HepG2 (cell line): Measurements from ENCODE around the gene DLG2. TPM values are rescaled to one million over a fixed set of nuclear protein-coding genes. Genes with fewer than 3 reads are reported as not detected.

Source experiments
- ATAC-seq: fragments of 200-7000 bp; cut with Tn5 transposase; 3 replicates; pipeline ENCODE4 v1.9.1; 2020; ENCODE audit warnings: mild to moderate bottlenecking, moderate library complexity
- BruUV-seq: library from RNA; stranded (reverse); fragments of 400-500 nt; replicated peaks from 2 replicates; lab custom pipeline; 2021; lab: Mats Ljungman, UMichigan
- CTCF ChIA-PET: fragments of 300-600 bp; formaldehyde crosslinking; extraction: SDS; loops from one replicate; lab custom pipeline; 2021; ENCODE audit warnings: low total read pairs, inconsistent platforms, low intra/inter-chr PET ratio; lab: Yijun Ruan, JAX
- POLR2A ChIA-PET: fragments of 350-600 bp; sonication (Branson Sonifier 250); formaldehyde crosslinking; loops from one replicate; lab custom pipeline; 2020; ENCODE audit warnings: antibody characterized with exemption, inconsistent platforms; lab: Yijun Ruan, JAX
- DNase-seq: peaks from one replicate; pipeline ENCODE4 v3.0.0-alpha.2; 2015; ENCODE audit warnings: low spot score
- FAIRE-seq: peaks from 3 replicates; lab custom pipeline; 2011; peaks lifted over from hg19 to GRCh38; lab: Jason Lieb, UNC
- H2AFZ ChIP-seq: one replicate; pipeline ENCODE4 v1.6.1; 2011; ENCODE audit warnings: low read length, inconsistent platforms
- H3K27ac ChIP-seq: fragments of 300-600 bp; 3 replicates; pipeline ENCODE4 v1.8.0; 2011; ENCODE audit warnings: mixed run types, mild to moderate bottlenecking, mixed read lengths, low read length, inconsistent platforms; ENCODE audit not compliant: insufficient read depth; ENCODE audit errors: extremely low read length
- H3K27me3 ChIP-seq, 2 experiments: fragments of 200-600 bp in 1 of 2; 2 replicates in 1 of 2; 3 replicates in 1 of 2; pipeline versions ENCODE4 v1.6.0 to v1.8.0; 2011; ENCODE audit warnings: low read length in 2 of 2, mild to moderate bottlenecking in 2 of 2, moderate library complexity in 2 of 2, inconsistent platforms in 1 of 2; ENCODE audit not compliant: insufficient read depth in 2 of 2, control insufficient read depth in 1 of 2
- H3K36me3 ChIP-seq, 2 experiments: fragments of 200-600 bp in 1 of 2; replicated peaks in 1 of 2; 2 replicates in 1 of 2; 3 replicates in 1 of 2; pipeline versions ENCODE4 v1.5.1 to v1.8.0; 2011; ENCODE audit warnings: low read length in 2 of 2, inconsistent platforms in 1 of 2; ENCODE audit not compliant: insufficient read depth in 2 of 2, control insufficient read depth in 1 of 2
- H3K4me1 ChIP-seq: 2 replicates; pipeline ENCODE4 v1.5.1; 2012; ENCODE audit warnings: low read length, inconsistent platforms; ENCODE audit not compliant: insufficient read depth
- H3K4me2 ChIP-seq: 2 replicates; pipeline ENCODE4 v1.6.0; 2011; ENCODE audit warnings: low read depth, low read length, inconsistent platforms
- H3K4me3 ChIP-seq, 3 experiments: fragments of 200-600 bp in 1 of 3; sonication (generic), shearing (Covaris generic) in 1 of 3; replicated peaks in 1 of 3; 2 replicates each; pipeline ENCODE4 v1.5.1; 2011 to 2016; ENCODE audit warnings: low read length in 3 of 3, inconsistent platforms in 2 of 3, low read depth in 2 of 3, mild to moderate bottlenecking in 2 of 3, control low read depth in 1 of 3, mixed read lengths in 1 of 3; ENCODE audit not compliant: insufficient read depth in 1 of 3
- H3K79me2 ChIP-seq: one replicate; pipeline ENCODE4 v1.6.1; 2011; ENCODE audit warnings: low read length, inconsistent platforms; ENCODE audit not compliant: insufficient read depth
- H3K9ac ChIP-seq: 2 replicates; pipeline ENCODE4 v1.6.0; 2011; ENCODE audit warnings: mild to moderate bottlenecking, low read depth, low read length, inconsistent platforms; ENCODE audit not compliant: insufficient read depth
- H3K9me3 ChIP-seq: 2 replicates; pipeline ENCODE4 v1.5.1; 2012; ENCODE audit warnings: mild to moderate bottlenecking, low read length
- H4K20me1 ChIP-seq: 2 replicates; pipeline ENCODE4 v1.6.0; 2011; ENCODE audit warnings: inconsistent platforms, mild to moderate bottlenecking, low read length, moderate library complexity; ENCODE audit not compliant: insufficient read depth
- BHLHE40 ChIP-seq: IDR thresholded peaks from 2 replicates; pipeline ENCODE4 v1.6.1; 2011; ENCODE audit warnings: low read length, improper control_type of control experiment
- ETV5 ChIP-seq: IDR thresholded peaks from 2 replicates; pipeline ENCODE4 v1.6.1; 2018; ENCODE audit warnings: missing biosample characterization, missing genetic modification reagents, inconsistent platforms, borderline replicate concordance
- GTF2F1 ChIP-seq: fragments of 150-350 bp; IDR thresholded peaks from 2 replicates; pipeline ENCODE4 v1.6.1; 2014; ENCODE audit warnings: low read length
- KDM3A ChIP-seq: IDR thresholded peaks from 2 replicates; pipeline ENCODE4 v1.6.1; 2018; ENCODE audit warnings: low read depth, missing compliant biosample characterization
- KLF9 ChIP-seq: IDR thresholded peaks from 2 replicates; pipeline ENCODE4 v1.6.1; 2016; ENCODE audit warnings: low read depth
- SMAD3 ChIP-seq: sonication (generic); formaldehyde crosslinking; IDR thresholded peaks from 2 replicates; pipeline ENCODE4 v1.4.0; 2020; ENCODE audit warnings: missing genetic modification reagents
- ZFP36 ChIP-seq: fragments of 150-350 bp; IDR thresholded peaks from 2 replicates; pipeline ENCODE4 v1.6.1; 2018; ENCODE audit warnings: borderline replicate concordance, low read length, low read depth; ENCODE audit not compliant: partially characterized antibody
- ZFP62 ChIP-seq: sonication (generic); formaldehyde crosslinking; IDR thresholded peaks from 2 replicates; pipeline ENCODE4 v1.4.0; 2020; ENCODE audit warnings: missing genetic modification reagents
- ZNF230 ChIP-seq: sonication (generic); formaldehyde crosslinking; IDR thresholded peaks from 2 replicates; pipeline ENCODE4 v1.4.0; 2020; ENCODE audit warnings: mild to moderate bottlenecking, missing genetic modification reagents
- ZNF572 ChIP-seq: sonication (generic); formaldehyde crosslinking; IDR thresholded peaks from 2 replicates; pipeline ENCODE4 v1.5.1; 2020; ENCODE audit warnings: mild to moderate bottlenecking, missing genetic modification reagents
- ZNF672 ChIP-seq: sonication (generic); formaldehyde crosslinking; IDR thresholded peaks from 2 replicates; pipeline ENCODE4 v1.8.1; 2022; ENCODE audit warnings: missing genetic modification reagents
- ZSCAN25 ChIP-seq: sonication (generic); formaldehyde crosslinking; IDR thresholded peaks from 2 replicates; pipeline ENCODE4 v1.8.0; 2022; ENCODE audit warnings: mild to moderate bottlenecking, missing genetic modification reagents
- in situ Hi-C: cut with HindIII; loops from 2 replicates; pipeline ENCODE4 v1.10.0; 2017; ENCODE audit warnings: low pct_unique_long_range_greater_than_20kb; ENCODE audit not compliant: extremely low pct_ligation_motif_present
- intact Hi-C: fragments of 100-400 bp; cut with micrococcal nuclease; formaldehyde crosslinking; loops from one replicate; pipeline ENCODE4 v1.10.0; 2022; ENCODE audit not compliant: unreplicated experiment
- polyA plus RNA-seq, 8 experiments: library from polyadenylated mRNA; depleted of rRNA in 3 of 8; stranded (reverse) in 7 of 8; unstranded in 1 of 8; fragments of >200 nt; fragmentation: Illumina TruSeq in 4 of 8; extraction: Trizol in 4 of 8; gene quantifications; 2 replicates each; pipeline versions ENCODE4 v1.2.1 to v1.2.3, GENCODE V29; 2011 to 2016; ENCODE audit warnings: low read depth in 4 of 8, missing spikeins in 1 of 8, mixed read lengths in 1 of 8; ENCODE audit not compliant: insufficient read depth in 1 of 8
- total RNA-seq, 5 experiments: library from RNA; depleted of rRNA; stranded (reverse); fragments of >200 nt; fragmentation: Illumina TruSeq; extraction: Trizol; gene quantifications; 2 replicates each; pipeline ENCODE4 v1.2.3, GENCODE V29; 2016; ENCODE audit warnings: low read depth in 1 of 5
- TF ChIP-seq, protein P1 (sequence below): sonication (generic); formaldehyde crosslinking; conservative IDR thresholded peaks from 2 replicates; pipeline ENCODE4 v1.8.0; 2022; ENCODE audit warnings: missing genetic modification reagents
- TF ChIP-seq, protein P2 (sequence below), 2 experiments: IDR thresholded peaks; 2 replicates each; pipeline ENCODE4 v1.6.1; 2011 to 2012; ENCODE audit warnings: low read length in 2 of 2, borderline replicate concordance in 1 of 2, low read depth in 1 of 2, mild to moderate bottlenecking in 1 of 2, moderate library complexity in 1 of 2
- TF ChIP-seq, protein P3 (sequence below): sonication (generic); formaldehyde crosslinking; IDR thresholded peaks from 2 replicates; pipeline ENCODE4 v1.5.1; 2020; ENCODE audit warnings: missing genetic modification reagents, mild to moderate bottlenecking, borderline replicate concordance
- TF ChIP-seq, protein P4 (sequence below): sonication (generic); formaldehyde crosslinking; IDR thresholded peaks from 2 replicates; pipeline ENCODE4 v1.5.1; 2020; ENCODE audit warnings: mild to moderate bottlenecking, missing genetic modification reagents, borderline replicate concordance
- TF ChIP-seq, protein P5 (sequence below): sonication (generic); formaldehyde crosslinking; IDR thresholded peaks from 2 replicates; pipeline ENCODE4 v1.4.0; 2020; ENCODE audit warnings: mild to moderate bottlenecking, missing genetic modification reagents

DLG2 gene
- total and polyA plus RNA-seq, 2 of the 13 experiments (the other 11 are each of a cell fraction or from before 2014, with no cell fraction given) = 0.46 to 1.0 TPM

DNA sequence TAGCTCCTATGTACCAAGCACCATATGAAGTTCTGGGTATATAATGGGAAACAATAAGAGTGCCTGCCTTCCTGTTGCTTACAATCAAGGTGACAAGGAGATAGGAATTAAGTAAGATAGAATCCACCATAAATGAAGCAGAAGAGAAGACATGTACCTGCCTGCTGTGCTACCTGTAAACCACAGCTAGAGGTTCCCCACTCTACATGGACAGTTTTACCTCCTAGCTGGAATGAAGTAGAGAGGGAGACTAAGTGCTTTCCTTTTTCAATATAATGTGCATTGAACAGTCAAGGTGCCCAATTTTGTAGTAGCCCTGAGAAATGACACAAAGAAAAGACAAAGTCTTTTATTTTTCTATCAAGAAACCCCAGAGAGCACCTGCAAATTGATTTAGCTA, 984.6 kb downstream of the DLG2 start:
- Histone ChIP-seq H3K79me2 (no peaks in the 10 kb centered on the region), H2AFZ (no peak overlapping the region), H3K4me3 (no peak overlapping the region), H3K9ac (no peak overlapping the region), H3K9me3 (no peaks in the 10 kb centered on the region), H3K4me2 (no peak overlapping the region), H3K27me3 (no peaks in the 10 kb centered on the region), H4K20me1 (no peaks in the 10 kb centered on the region), H3K36me3 (no peaks in the 10 kb centered on the region), H3K27ac (no peak overlapping the region), H3K4me1 (no peaks in the 10 kb centered on the region; the same call in 1 of the 2 replicates)
- POLR2A ChIA-PET = no interaction called here
- in situ Hi-C loops = no loop called here
- CTCF ChIA-PET = no interaction called here
- no peak for DNase-seq
- no peak for FAIRE-seq
- no peak for ATAC-seq
- intact Hi-C loops = no loop called here
- BruUV-seq = no TSS peak
- TF ChIP-seq ETV5 (no peak), ZSCAN25 (CRISPR knock-in tag) (no peak), KLF9 (no peak), ZNF672 (CRISPR knock-in tag) (no peak), KDM3A (no peak), SMAD3 (CRISPR knock-in tag) (no peak), ZFP62 (CRISPR knock-in tag) (no peak), ZFP36 (no peak), ZNF230 (CRISPR knock-in tag) (no peak), GTF2F1 (no peak), ZNF572 (CRISPR knock-in tag) (no peak), BHLHE40 (no peak)
- TF ChIP-seq, protein P1, sequence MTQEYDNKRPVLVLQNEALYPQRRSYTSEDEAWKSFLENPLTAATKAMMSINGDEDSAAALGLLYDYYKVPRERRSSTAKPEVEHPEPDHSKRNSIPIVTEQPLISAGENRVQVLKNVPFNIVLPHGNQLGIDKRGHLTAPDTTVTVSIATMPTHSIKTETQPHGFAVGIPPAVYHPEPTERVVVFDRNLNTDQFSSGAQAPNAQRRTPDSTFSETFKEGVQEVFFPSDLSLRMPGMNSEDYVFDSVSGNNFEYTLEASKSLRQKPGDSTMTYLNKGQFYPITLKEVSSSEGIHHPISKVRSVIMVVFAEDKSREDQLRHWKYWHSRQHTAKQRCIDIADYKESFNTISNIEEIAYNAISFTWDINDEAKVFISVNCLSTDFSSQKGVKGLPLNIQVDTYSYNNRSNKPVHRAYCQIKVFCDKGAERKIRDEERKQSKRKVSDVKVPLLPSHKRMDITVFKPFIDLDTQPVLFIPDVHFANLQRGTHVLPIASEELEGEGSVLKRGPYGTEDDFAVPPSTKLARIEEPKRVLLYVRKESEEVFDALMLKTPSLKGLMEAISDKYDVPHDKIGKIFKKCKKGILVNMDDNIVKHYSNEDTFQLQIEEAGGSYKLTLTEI (CRISPR knock-in tag) = no peak
- TF ChIP-seq, protein P2, sequence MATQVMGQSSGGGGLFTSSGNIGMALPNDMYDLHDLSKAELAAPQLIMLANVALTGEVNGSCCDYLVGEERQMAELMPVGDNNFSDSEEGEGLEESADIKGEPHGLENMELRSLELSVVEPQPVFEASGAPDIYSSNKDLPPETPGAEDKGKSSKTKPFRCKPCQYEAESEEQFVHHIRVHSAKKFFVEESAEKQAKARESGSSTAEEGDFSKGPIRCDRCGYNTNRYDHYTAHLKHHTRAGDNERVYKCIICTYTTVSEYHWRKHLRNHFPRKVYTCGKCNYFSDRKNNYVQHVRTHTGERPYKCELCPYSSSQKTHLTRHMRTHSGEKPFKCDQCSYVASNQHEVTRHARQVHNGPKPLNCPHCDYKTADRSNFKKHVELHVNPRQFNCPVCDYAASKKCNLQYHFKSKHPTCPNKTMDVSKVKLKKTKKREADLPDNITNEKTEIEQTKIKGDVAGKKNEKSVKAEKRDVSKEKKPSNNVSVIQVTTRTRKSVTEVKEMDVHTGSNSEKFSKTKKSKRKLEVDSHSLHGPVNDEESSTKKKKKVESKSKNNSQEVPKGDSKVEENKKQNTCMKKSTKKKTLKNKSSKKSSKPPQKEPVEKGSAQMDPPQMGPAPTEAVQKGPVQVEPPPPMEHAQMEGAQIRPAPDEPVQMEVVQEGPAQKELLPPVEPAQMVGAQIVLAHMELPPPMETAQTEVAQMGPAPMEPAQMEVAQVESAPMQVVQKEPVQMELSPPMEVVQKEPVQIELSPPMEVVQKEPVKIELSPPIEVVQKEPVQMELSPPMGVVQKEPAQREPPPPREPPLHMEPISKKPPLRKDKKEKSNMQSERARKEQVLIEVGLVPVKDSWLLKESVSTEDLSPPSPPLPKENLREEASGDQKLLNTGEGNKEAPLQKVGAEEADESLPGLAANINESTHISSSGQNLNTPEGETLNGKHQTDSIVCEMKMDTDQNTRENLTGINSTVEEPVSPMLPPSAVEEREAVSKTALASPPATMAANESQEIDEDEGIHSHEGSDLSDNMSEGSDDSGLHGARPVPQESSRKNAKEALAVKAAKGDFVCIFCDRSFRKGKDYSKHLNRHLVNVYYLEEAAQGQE (IDR thresholded peaks at IDR 0.05; ENCODE audit: borderline replicate concordance in 1 of 2, low read depth in 1 of 2, low read length in 2 of 2) = no peak
- TF ChIP-seq, protein P3, sequence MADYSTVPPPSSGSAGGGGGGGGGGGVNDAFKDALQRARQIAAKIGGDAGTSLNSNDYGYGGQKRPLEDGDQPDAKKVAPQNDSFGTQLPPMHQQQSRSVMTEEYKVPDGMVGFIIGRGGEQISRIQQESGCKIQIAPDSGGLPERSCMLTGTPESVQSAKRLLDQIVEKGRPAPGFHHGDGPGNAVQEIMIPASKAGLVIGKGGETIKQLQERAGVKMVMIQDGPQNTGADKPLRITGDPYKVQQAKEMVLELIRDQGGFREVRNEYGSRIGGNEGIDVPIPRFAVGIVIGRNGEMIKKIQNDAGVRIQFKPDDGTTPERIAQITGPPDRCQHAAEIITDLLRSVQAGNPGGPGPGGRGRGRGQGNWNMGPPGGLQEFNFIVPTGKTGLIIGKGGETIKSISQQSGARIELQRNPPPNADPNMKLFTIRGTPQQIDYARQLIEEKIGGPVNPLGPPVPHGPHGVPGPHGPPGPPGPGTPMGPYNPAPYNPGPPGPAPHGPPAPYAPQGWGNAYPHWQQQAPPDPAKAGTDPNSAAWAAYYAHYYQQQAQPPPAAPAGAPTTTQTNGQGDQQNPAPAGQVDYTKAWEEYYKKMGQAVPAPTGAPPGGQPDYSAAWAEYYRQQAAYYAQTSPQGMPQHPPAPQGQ (CRISPR knock-in tag) = no peak
- TF ChIP-seq, protein P4, sequence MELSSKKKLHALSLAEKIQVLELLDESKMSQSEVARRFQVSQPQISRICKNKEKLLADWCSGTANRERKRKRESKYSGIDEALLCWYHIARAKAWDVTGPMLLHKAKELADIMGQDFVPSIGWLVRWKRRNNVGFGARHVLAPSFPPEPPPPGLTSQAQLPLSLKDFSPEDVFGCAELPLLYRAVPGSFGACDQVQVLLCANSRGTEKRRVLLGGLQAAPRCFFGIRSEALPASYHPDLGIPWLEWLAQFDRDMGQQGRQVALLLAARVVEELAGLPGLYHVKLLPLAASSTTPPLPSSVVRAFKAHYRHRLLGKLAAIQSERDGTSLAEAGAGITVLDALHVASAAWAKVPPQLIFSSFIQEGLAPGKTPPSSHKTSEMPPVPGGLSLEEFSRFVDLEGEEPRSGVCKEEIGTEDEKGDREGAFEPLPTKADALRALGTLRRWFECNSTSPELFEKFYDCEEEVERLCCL (CRISPR knock-in tag) = no peak
- TF ChIP-seq, protein P5, sequence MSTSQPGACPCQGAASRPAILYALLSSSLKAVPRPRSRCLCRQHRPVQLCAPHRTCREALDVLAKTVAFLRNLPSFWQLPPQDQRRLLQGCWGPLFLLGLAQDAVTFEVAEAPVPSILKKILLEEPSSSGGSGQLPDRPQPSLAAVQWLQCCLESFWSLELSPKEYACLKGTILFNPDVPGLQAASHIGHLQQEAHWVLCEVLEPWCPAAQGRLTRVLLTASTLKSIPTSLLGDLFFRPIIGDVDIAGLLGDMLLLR (CRISPR knock-in tag) = no peak
